ENCODE measurements around the gene KRTAP10-12. TPM values are rescaled to one million over a fixed set of nuclear protein-coding genes. Genes with fewer than 3 reads are reported as not detected.

The KRTAP10-12 gene
- total RNA-seq, 1 experiment from 2014 or later, result not detected

DNA sequence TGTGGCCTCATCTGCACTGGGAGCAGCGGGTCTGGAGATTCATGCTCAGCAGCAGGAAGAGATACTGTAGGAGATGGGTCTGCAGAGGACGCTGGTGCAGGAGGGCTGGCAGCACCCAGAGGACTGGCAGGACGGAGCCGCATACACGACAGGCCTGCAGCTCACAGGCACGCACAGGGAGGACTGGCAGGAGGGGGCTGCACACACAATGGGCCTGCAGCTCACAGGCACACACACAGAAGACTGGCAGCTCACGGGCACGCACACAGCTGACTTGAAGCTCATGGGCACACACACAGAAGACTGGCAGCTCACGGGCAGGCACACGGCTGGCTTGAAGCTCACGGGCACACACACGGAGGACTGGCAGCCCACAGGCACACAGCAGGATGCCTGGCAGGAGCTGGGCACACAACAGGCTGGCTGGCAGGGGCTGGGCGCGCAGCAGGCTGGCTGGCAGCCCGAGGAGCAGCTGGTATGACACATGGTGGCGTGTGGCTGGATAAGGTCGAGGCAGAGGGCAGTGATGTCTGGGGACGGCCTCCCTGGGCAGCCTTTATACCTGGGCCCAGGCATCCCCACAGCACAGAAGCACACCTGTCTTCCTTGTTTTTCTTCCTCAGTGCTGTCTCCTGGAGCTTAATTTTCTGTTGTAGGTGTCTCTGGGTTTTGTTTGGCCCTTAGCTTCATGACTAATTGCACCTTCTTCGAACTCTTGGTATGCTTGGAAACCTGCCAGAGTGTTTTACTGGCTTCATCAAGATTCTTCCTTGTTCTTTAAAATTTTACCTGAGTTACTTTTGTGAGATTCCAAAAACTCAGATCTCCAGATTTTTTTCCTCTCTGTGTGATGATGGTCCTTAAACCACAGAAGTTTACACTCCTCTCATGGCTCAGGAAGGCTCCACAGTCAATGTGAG, 30.3 kb upstream of the KRTAP10-12 start, which contains the start of gene KRTAP12-2:
TSS of gene KRTAP12-2 (minus strand) at position 527 of the 920 bp plus-strand sequence. CDS start at position 486, 41 bp downstream.
- no TSS peak for BruUV-seq (replicated peaks)
- DNase-seq (ENCODE audit: low spot score), result no peak
- no peaks in the 10 kb centered on the region for H3K36me3 ChIP-seq (ENCODE audit: insufficient read depth, low read length, poor library complexity, severe bottlenecking)
- H3K4me1 ChIP-seq (ENCODE audit: insufficient read depth, low read length, poor library complexity, severe bottlenecking), result no peaks in the 10 kb centered on the region
- peaks cover 16% of the 10 kb centered on the region for H3K9me3 ChIP-seq (ENCODE audit: low read depth, low read length, poor library complexity, severe bottlenecking)
- TF ChIP-seq EZH2 (IDR thresholded peaks at IDR 0.05; ENCODE audit: borderline replicate concordance, low read depth, low read length, poor library complexity, severe bottlenecking), result no peak
- TF ChIP-seq, protein P1, sequence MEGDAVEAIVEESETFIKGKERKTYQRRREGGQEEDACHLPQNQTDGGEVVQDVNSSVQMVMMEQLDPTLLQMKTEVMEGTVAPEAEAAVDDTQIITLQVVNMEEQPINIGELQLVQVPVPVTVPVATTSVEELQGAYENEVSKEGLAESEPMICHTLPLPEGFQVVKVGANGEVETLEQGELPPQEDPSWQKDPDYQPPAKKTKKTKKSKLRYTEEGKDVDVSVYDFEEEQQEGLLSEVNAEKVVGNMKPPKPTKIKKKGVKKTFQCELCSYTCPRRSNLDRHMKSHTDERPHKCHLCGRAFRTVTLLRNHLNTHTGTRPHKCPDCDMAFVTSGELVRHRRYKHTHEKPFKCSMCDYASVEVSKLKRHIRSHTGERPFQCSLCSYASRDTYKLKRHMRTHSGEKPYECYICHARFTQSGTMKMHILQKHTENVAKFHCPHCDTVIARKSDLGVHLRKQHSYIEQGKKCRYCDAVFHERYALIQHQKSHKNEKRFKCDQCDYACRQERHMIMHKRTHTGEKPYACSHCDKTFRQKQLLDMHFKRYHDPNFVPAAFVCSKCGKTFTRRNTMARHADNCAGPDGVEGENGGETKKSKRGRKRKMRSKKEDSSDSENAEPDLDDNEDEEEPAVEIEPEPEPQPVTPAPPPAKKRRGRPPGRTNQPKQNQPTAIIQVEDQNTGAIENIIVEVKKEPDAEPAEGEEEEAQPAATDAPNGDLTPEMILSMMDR (conservative IDR thresholded peaks at IDR 0.05; ENCODE audit: low read depth, low read length), result no peak
- ChIA-PET POLR2A (ENCODE audit: low non-redundant PET) (no interaction called here), CTCF (no interaction called here)
- H3K4me3 ChIP-seq (ENCODE audit: low read depth, low read length, poor library complexity, severe bottlenecking), result no peak within 1 kb of the TSS
- H3K27ac ChIP-seq (ENCODE audit: low read depth, low read length, poor library complexity, severe bottlenecking), result no peak within 1 kb of the TSS
- H3K27me3 ChIP-seq (replicated peaks; ENCODE audit: insufficient read depth, low read depth, low read length, poor library complexity), result no peaks in the 10 kb centered on the region
- intact Hi-C loops (cut with micrococcal nuclease; ENCODE audit: unreplicated experiment), result no loop called here

DNA sequence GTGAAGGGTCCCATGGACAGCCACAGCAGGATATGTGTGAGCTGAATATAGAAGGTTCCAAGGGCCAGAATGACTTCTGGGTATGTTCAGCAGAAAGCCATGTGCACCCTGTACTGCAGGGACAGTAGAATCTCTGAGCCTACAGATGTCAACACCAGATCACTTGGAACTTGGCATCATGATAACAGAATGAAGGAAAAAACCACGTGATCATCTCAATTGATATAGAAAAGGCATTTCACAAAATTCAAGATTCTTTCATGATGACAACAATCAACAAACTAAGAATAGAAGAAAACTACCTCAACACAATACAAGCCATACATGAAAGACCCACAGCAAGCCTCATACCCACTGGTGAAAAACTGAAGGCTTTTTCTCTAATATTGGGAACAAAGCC, 29.4 kb upstream of the KRTAP10-12 start:
- CTCF ChIA-PET, result no interaction called here
- no peak for DNase-seq (ENCODE audit: low spot score)
- no TSS peak for BruUV-seq (replicated peaks)

DNA sequence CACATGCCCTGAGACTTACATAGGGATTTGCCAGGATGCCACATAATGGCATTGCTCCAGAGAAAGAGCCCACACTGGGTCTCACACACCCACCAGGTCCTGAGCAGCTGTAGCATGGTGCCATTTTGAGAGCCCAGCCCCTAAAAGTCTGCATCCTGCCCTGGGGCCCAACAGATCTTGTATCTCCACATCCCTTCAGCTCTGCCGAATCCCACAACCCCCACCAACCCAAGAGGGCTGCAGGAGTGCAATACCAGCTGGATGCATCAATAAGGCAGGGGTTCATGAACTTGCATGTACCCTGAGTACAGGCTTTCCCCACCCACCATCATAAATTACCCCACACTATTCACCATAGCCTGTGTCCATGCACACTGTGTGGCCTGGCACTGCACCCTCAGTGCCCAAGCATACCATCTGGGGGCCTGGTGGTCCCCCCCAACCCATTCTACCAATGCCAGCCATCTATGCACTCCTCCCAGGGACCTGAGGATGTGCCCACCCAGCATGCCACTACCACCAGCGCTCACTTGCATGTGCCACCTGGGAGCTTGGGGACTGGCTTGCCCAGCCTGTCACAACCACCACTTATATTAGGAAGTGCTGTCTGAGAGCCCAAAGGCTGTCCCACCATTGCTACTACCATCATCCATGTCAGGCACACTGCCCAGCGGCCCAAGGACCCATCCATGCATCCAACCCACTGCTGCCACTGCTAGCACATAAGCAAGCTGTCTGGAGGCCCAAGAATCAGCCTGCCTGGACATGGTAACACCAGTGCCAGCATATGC, 26.1 kb upstream of the KRTAP10-12 start:
- Histone ChIP-seq H3K4me1 (ENCODE audit: insufficient read depth, low read length, poor library complexity, severe bottlenecking) (no peaks in the 10 kb centered on the region), H3K27ac (ENCODE audit: low read depth, low read length, poor library complexity, severe bottlenecking) (no peak overlapping the region), H3K36me3 (ENCODE audit: insufficient read depth, low read length, poor library complexity, severe bottlenecking) (no peaks in the 10 kb centered on the region), H3K27me3 (replicated peaks; ENCODE audit: insufficient read depth, low read depth, low read length, poor library complexity) (no peaks in the 10 kb centered on the region), H3K4me3 (ENCODE audit: low read depth, low read length, poor library complexity, severe bottlenecking) (no peak overlapping the region), H3K9me3 (ENCODE audit: low read depth, low read length, poor library complexity, severe bottlenecking) (peaks cover 28% of the 10 kb centered on the region)
- ChIA-PET CTCF (no interaction called here), POLR2A (ENCODE audit: low non-redundant PET) (no interaction called here)
- intact Hi-C loops (cut with micrococcal nuclease; ENCODE audit: unreplicated experiment), result no loop called here
- no peak for DNase-seq (ENCODE audit: low spot score)
- no peak for TF ChIP-seq EZH2 (IDR thresholded peaks at IDR 0.05; ENCODE audit: borderline replicate concordance, low read depth, low read length, poor library complexity, severe bottlenecking)
- TF ChIP-seq, protein P1 (conservative IDR thresholded peaks at IDR 0.05; ENCODE audit: low read depth, low read length), result no peak
- no TSS peak for BruUV-seq (replicated peaks)

More for the DNA sequence above, 29.4 kb upstream of the KRTAP10-12 start:
- Histone ChIP-seq H3K36me3 (ENCODE audit: insufficient read depth, low read length, poor library complexity, severe bottlenecking) (no peaks in the 10 kb centered on the region), H3K9me3 (ENCODE audit: low read depth, low read length, poor library complexity, severe bottlenecking) (peaks cover 18% of the 10 kb centered on the region), H3K4me3 (ENCODE audit: low read depth, low read length, poor library complexity, severe bottlenecking) (no peak overlapping the region), H3K27ac (ENCODE audit: low read depth, low read length, poor library complexity, severe bottlenecking) (no peak overlapping the region), H3K4me1 (ENCODE audit: insufficient read depth, low read length, poor library complexity, severe bottlenecking) (no peaks in the 10 kb centered on the region), H3K27me3 (replicated peaks; ENCODE audit: insufficient read depth, low read depth, low read length, poor library complexity) (no peaks in the 10 kb centered on the region)
- POLR2A ChIA-PET (ENCODE audit: low non-redundant PET), result no interaction called here
- TF ChIP-seq, protein P1 (conservative IDR thresholded peaks at IDR 0.05; ENCODE audit: low read depth, low read length), result no peak
- TF ChIP-seq EZH2 (IDR thresholded peaks at IDR 0.05; ENCODE audit: borderline replicate concordance, low read depth, low read length, poor library complexity, severe bottlenecking), result no peak
- intact Hi-C loops (cut with micrococcal nuclease; ENCODE audit: unreplicated experiment), result no loop called here
